NCI-H2107 (cell line): ENCODE measurements around the gene TXNRD3.
A peak's percentile ranks its signal among the peaks of the same experiment; 100 is the strongest.

ENCODE experiments used
- DNase-seq: peaks from one replicate; lab custom pipeline; 2025; lab: John Stamatoyannopoulos, UW

The TXNRD3 gene

GRCh38 chr3:126654571-126655383, at the start of gene TXNRD3:
TXNRD3 (minus strand) TSS chr3:126655124.
- DNase-seq = peak; percentile 74

GRCh38 chr3:126703512-126704493, 48.9 kb upstream of the TXNRD3 start, which contains the start of gene CHCHD6:
CHCHD6 (plus strand) TSS chr3:126704240; CDS start chr3:126704313, 73 bp downstream.
- peak; percentile 97 for DNase-seq

GRCh38 chr3:126699011-126699410, 44.1 kb upstream of the TXNRD3 start:
- DNase-seq = no peak

DNA sequence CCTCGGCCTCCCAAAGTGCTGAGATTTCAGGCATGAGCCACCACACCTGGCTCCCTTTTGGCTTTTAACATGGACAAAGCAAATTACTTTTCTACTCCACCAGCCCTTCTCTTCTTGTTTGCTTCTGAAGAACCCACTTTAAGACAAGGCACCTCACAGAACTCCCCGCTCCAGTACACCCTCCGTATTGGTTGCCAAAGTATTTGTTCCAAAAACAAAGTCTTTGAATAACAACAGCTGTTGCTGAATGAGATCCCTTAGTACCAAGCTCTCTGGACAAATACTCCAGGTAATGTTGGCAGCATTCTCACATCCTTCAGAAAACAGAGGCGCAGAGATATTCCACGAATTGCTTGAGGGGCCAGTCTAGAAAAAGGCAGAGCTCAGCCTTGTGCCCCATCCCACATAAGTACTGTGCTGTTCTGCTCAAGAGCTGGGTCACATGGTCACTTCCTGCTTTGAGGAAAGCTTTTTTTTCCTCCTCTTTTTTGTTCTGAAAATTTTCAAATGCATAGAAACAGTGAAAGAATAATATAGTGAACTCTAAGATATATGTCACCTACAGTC, 41.9 kb upstream of the TXNRD3 start:
- DNase-seq = no peak

GRCh38 chr3:126693921-126694320, 39.0 kb upstream of the TXNRD3 start:
- DNase-seq = no peak

- no peak for DNase-seq
Measured at GRCh38 chr3:126692858-126693257, 37.9 kb upstream of the TXNRD3 start.

DNA sequence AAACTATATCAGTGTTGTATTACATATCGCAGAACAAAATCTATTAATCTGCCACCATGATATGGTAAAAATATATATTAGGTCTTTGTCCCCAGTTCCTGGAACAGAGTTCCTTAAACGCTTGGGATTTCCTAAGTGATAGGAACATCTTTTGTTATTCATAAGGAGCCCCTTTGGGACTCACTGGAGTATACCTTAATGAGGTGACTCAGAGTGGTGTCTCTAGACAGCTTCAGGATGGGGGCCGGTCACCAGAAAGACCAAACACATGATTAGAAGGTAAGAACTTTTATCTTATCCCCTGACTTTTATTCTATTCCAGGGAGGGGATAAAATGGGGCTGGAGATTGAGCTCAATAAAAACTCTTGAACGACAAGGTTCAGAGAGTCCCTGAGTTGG, 36.8 kb upstream of the TXNRD3 start:
- no peak for DNase-seq

DNA sequence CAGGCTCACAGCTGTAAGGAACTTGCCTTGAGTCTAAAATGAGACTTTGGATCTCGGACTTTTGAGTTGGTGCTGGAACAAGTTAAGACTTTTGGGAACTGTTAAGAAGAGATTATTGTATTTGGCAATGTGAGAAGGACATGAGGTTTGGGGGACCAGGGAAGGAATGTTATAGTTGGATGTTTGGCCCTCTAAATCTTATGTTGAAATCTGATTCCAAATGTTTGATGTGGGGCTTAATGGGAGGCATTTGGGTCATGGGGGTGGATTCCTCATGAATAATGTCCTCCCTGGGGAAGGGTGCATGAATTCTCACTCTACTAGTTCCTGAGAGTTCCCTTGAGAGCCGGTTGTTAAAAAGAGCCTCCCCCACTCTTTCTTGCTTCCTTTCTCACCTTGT, 30.6 kb upstream of the TXNRD3 start:
- DNase-seq = no peak

GRCh38 chr3:126685021-126685420, 30.1 kb upstream of the TXNRD3 start:
- DNase-seq = no peak

GRCh38 chr3:126684218-126684751, 29.4 kb upstream of the TXNRD3 start:
- DNase-seq = no peak

DNA sequence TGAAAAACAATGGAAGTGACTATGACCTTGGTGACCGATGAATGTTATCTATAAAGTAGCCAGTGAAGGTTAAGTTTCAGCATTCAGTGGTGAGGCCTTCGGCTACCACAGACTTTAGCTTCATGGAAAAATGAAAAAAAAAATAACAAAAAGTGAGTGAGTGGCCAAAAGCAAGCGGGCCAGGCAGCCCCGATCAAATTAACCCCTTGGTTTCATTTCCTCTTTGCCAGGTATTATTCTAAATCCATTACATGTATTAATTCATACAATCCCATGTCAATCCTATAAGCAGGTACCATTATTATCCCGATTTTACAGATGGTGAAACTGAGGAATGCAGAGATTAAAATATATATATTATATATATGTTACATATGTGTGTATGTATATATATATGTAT, 28.1 kb upstream of the TXNRD3 start:
- no peak for DNase-seq

DNA sequence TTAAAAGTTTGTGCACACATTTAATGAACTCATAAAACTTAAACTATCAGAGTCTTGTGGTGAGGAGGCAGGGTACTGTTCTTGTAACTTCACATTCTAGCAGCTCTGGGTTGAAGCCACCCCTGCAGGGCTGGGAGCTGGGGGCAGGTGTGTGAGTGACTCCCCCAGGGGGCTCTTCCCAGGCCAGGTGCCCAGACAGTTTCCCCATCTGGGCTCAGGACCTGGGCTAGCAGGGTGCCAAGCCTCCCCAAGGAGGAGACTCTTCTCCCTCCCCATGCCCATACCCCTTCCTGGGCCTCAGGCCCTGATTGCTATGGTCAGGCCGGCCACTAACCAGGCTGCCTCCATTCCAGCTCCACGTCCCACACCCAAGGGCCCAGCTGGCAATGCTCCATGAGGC, 27.1 kb upstream of the TXNRD3 start:
- DNase-seq = no peak

- DNase-seq = no peak
Measured at GRCh38 chr3:126680667-126681055, 25.7 kb upstream of the TXNRD3 start.

GRCh38 chr3:126679831-126680666, 25.1 kb upstream of the TXNRD3 start:
- DNase-seq = no peak

GRCh38 chr3:126679318-126679751, 24.4 kb upstream of the TXNRD3 start:
- peak; percentile 60 for DNase-seq

GRCh38 chr3:126678693-126679317, 23.9 kb upstream of the TXNRD3 start:
- peak; percentile 41 for DNase-seq

GRCh38 chr3:126677862-126678503, 23.1 kb upstream of the TXNRD3 start:
- no peak for DNase-seq

DNA sequence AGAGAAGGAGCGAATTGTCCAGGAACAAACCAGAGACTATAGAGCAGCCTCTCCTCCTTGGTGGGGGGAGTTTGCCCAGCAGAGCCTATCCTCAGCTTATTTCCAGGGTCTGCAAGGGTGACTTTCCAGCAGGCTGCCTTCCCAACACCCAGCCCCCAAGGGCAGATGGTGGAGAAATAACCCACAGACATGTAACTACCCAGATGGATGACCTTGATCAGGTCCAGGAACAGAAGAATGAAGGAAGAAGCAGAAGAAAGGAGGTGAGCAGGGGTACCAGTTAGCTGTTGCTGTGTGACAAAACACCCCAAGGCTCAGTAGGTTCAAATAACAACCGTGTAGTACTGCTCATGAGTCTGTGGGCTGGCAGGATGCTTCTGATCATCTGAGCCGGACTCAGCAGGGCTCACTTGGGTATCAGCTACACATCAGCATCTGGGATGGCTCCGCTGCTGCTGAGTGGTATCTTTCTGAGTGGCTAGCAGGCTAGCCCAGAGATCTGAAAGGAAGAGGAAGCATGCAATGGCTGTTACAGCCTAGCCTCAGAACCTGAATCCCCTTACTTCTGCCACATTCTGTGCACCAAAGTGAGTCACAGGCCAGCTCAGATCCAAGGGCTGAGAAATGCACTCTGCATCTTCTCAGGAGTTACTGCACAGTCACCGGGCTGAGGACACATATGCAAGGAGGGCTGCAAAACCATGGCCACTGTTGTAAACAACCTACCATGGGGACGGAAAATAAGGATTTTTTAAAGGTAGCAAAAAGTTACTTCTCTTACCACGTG, 22.2 kb upstream of the TXNRD3 start:
- no peak for DNase-seq

- no peak for DNase-seq
Measured at GRCh38 chr3:126672741-126673140, 17.8 kb upstream of the TXNRD3 start.
